HG03045 (cell line): ENCODE measurements around the gene CAMSAP2.

ENCODE experiments used
- ATAC-seq: cut with Tn5 transposase; IDR thresholded peaks from one replicate; pipeline ENCODE4 v1.9.1; 2021; ENCODE audit warnings: mild to moderate bottlenecking, moderate library complexity; ENCODE audit not compliant: unreplicated experiment

The CAMSAP2 gene

DNA sequence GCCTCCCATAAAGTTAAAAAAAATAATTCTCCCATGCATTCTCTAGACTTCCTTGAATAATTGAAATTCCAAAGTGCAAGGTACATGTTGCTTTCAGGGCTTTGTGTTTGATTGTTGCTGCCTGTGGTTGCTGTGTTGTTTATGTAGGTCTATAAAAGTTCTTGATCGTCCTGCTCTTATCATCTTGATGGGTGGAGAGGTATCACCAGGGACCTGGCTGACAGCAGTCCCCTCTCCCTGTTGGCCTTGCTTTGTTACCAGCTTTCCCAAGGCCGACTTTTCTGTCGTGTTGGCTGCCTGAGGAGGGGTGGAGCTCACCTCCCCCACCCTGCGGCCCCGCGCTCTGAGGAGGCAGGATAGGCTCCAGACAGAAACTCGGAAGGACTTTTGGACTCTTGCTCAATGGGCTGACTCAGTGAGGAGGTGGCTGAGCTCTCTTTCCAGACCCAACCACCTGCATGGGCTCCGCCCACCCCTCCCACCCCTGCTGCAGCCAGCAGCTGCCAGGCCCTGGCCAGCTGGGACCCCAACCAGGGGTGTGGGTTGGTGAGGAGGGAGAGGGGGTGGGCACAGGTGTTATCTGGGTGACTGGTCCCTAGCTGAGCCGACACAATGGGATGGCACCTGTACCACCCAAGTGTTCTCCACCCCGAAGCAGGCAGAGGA, 158.0 kb downstream of the CAMSAP2 start:
- ATAC-seq = no peak

DNA sequence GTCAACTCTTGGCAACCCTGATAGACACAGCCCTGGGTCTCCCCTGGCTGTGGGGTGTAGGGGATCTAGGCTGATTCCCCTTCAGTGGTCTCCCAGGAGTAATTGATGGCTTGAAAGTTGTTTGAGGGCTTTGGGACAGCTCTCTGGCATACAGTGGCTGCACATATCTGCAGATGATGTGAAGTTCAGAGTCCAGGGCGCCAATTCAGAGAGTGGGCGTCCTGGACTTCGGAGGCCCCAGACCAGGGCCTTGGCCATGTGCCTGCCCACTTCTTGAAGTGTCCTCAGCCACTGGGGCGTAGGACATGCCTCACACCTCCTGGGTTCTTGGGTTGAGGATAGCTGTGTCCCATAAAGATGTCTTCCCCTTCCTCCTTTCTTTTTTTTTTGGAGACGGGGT, 158.6 kb downstream of the CAMSAP2 start:
- no peak for ATAC-seq

DNA sequence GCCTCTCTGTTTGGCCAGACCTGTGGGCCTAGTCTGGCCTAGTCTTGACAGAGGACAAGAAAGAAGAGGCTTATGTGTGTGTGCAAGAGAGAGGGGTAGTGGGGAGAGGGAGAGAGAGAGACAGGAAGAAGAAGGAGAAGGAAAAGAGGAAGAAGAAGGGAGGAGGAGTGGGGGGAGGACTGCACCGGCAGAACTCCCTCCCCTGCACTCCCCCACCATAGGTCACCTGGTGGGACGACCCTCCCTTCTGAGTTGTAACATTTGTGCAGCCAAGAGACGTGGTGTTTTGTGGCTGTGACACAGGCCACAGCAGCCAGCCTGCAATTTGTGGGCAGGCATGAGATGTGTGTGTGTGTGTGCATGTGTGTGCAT, 160.3 kb downstream of the CAMSAP2 start:
- ATAC-seq = no peak

DNA sequence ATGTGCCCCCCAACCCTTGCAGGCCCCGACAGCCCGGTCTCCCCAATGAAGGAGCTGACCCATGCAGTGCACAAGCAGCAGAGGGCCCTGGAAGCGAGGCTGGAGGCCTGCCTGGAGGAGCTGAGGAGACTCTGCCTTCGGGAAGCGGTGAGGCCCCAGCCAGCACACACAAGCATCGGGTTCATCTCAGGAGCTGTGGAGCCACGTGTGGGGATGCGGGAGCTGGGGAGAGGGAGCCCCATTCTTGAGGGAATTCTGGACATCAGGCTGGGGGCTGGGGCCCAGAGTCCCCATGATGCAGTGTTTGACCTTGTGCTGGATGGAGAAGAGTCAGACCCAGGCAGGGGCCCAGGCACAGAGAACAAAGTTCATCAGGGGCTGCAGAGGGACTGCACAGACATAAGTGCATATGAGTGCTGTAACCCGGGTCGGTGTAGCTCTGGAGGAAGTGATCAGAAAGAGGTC, 160.8 kb downstream of the CAMSAP2 start:
- ATAC-seq = no peak

DNA sequence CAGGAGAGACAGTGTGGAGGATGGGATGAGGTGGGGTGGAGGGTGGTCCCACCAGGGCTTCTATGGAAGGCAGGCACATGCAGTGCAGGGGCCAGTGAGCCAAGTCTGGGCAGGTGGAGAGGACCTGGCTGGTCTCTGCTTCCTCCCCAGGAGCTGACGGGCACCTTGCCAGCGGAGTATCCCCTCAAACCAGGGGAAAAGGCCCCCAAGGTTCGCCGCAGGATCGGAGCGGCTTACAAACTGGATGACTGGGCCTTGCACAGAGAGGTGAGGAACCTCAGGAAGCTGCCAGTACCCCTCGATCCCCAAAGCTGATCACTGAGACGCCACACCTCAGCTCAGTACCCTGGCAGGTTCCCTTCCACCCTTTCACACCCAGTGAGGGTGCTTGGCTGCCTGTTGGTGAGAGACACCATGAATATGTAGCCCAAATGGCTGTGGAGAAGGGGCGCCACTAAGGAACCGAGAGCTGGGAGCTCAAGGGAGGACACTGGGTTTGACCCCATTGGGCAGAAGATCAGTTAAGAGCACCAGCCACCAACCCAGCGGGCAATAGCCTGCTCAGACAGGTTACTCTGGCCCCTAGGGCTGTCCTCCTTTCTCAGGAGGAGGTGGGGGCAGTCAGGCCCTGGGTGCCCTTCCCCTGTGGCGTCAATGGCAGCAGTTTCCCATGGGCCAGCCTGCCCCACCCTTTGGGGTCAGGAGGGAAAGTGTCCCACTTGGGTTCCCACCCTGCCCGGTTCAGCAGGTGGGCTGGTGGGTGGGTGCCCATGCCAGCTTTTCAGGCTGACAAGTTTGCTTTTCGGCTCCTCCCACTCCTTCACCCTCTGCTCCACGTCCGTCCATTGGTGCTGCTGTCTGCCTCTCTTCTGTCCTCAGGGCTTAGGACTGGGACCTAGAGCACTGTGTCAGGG, 161.5 kb downstream of the CAMSAP2 start:
- no peak for ATAC-seq

DNA sequence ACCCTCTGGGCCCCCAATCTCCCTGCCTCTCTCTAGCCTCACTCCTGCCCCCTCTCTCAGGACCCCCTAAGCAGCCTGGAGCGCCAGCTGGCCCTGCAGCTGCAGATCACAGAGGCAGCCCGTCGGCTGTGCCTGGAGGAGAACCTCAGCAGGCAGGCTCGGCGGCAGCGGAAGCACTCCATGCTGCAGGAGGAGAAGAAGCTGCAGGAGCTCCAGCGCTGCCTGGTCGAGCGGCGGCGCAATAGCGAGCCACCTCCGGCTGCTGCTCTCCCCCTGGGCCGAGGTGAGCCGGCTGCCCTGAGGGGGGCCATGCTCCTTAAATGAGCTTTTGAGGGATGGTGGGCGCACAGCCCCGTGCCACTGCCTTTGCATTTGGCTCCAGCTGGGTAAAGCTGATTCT, 162.2 kb downstream of the CAMSAP2 start:
- no peak for ATAC-seq

DNA sequence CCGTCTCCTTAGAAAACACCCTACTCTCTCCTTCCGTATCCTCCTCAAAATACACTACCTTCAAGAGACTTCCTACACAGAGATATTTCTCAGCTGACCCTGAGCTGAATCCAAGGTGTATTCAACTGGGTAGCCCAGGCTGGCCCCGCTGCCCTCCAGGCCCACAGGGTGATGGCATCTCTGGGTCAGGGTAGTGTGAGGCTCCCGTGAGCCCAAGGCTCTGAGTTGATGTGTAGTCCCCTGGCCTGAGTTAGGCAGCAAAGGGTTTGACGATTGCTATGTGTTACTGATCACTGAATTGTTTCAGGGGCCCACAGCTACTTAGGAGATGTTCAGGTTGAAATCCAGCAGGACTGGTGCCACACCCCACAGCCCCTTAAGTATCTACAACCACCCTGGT, 162.7 kb downstream of the CAMSAP2 start:
- no peak for ATAC-seq

DNA sequence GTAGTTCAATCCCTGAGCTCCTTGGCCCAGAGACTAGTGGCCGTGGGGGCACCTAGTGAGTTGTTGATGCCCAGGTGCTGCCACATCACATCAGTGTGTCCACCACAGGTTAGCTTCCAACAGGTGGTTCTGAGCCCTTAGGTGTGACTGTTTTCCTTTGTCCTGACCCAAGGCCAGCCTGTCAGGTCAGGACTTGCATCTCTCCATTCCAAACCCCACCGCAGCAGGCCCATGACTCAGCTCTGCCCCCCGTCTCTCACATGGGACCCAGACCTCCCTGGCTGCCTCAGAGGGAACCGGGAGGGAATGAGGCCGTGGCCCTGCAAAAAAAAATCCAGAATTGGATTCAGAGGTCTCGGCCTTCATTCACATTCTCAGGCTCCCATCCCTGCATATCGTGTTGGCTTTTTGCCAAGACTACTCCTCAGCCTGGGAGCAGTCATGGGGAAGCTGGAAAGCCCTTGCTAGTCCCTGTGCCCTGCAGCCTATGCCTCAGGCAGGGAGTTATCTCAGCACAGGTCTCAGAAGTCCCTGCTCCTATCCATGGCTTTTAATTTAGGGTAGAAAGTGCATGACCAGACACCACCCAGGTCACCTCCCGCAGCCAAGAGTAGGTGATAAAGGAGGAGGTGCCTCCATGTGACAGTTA, 163.2 kb downstream of the CAMSAP2 start:
- no peak for ATAC-seq

DNA sequence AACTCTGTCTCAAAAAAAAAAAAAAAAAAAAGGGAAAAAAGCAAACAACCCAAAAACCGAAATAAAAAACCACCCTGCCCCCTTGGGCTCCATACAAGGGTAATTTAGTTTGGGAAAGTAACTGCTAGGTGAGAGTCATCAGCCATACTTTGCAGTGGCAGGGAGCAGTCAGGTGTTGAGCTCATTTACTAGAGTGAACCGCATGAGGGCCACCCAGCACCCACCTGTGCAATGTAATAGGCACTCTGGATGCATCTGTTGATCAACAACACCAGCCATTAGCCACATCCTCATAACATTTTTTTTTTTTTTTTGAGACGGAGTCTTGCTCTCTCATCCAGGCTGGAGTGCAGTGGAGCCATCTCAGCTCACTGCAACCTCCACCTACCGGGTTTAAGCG, 165.1 kb downstream of the CAMSAP2 start:
- no peak for ATAC-seq

DNA sequence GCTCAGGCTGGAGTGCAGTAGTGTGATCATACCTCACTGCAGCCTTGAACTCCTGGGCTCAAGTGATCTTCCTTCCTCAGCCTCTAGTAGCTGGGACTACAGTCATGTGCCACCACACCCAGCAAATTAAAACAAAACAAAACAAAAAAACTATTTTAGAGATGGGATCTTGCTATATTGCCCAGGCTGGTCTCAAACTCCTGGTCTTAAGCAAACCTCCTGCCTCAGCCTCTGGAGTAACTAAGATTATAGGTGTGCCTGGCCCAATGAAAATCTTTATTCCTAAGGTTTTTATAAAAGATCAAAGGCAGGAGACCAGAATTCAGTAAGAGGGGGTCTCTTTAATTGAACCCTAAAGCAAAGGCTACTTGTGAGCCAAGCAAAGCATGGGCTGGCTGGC, 166.1 kb downstream of the CAMSAP2 start:
- no peak for ATAC-seq

DNA sequence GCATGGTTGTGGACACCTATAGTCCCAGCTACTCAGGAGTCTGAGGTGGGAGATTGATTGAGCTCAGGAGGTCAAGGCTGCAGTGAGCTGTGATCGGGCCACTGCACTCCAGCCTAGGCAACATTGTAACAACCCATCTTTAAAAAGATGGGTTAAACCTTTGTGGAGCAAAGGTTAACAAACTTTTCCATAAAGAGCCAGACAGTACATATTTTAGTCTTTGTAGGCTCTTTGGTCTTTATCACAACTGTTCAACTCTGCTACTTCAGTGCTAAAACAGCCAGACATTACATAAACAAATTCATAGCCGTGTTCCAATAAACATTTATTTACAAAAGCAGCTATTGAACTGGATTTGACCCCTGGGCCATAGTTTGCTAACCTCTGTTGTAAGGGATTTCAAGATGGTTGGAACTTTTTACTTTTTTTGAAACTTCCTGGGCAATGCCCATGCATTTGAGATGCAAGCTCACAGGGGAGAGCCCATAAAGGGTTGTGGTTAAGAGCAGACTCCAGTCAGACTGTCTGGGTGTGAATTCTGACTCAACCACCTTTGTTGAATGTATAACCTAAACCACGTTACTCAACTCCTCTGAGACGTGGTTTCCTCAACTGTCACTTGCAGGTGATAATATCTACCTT, 166.8 kb downstream of the CAMSAP2 start:
- no peak for ATAC-seq

DNA sequence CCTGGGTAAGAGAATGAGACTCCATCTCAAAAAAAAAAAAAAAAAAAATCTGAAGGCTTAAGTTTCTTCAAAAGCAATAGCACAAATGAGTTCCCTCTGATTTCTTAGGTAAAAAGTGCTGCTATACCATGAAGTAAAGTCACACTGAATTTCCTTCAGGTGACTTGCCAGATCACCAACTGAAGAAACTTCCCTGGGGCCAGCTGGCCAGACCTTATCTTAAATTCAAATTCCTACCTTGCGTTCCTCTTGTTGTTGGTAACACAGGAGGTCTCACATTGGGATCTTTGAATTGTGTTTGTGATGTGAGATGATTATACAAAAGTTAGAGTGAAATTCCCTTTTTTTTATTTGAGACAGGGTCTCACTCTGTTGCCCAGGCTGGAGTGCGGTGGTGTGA, 167.8 kb downstream of the CAMSAP2 start:
- no peak for ATAC-seq

DNA sequence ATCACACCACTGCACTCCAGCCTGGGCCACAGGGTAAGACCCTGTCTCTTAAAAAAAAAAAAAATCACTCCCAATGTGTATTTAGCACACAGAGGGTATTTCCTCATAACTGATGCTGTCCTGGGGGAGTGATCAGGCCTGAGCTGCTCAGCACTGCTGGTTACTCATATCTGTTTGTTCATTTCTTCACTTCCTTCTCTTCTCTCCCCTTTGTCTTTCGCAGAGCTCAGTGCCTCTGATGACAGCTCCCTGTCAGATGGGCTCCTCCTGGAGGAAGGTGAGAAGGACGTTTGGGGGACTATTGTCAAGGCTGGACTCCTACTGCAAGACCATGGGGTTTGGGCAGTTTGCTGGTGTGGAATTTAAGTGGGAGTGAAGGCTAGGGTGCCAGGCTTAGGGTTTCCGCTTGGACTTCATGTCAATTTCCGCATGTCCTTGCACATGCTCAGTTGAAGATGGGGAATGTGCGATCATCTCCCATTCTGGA, 169.0 kb downstream of the CAMSAP2 start:
- ATAC-seq = peak; percentile 63

DNA sequence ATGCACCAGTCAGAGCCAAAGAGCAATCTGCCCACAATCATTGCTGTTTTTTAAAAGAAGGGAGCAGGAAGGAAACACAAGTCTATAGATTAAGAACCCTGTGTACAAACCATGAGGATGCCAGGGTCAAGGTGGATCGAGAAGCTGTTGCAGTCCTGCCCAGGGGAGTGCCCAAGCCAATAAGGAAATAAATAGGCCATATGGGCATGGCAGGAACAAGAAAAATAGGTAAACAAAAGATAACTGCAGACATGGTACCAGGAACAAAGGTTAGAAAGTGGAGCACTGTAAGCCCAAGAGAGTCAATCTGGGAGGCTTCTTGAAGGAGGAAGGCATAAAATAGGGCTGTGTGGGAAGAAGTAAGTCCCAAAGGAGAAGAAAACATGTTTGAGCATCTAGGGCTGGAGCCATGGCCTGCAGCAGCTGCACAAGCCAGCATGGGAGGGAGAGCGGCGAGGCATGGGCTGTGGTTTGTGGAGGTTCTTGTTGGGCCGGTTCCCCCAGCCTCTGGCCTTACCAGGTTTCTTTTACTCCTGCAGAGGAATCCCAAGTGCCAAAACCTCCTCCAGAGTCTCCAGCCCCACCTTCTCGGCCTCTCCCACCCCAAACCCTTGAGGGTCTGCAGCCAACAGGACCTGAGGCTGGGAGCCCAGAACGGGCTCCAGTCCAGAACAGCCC, 169.6 kb downstream of the CAMSAP2 start:
- ATAC-seq = no peak

DNA sequence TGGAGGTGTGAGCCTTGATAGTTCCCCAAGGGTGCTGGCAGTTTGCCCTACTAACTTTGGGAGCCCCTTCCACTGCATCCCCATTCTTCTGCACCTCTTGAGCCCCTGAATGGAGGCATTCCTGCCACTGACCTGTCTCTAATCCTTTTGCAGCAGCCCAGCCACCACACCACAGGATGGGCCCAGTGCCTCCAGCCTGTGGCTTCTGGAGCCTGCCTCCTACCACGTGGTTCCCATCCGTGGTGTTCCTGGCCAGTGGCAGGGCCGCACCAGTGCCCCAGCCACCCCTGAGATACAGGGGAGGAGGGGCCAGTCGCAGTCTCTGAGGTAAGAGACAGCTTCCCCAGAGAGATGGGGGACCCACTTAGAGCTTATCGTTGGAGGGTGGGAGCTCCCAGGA, 170.4 kb downstream of the CAMSAP2 start:
- ATAC-seq = no peak

DNA sequence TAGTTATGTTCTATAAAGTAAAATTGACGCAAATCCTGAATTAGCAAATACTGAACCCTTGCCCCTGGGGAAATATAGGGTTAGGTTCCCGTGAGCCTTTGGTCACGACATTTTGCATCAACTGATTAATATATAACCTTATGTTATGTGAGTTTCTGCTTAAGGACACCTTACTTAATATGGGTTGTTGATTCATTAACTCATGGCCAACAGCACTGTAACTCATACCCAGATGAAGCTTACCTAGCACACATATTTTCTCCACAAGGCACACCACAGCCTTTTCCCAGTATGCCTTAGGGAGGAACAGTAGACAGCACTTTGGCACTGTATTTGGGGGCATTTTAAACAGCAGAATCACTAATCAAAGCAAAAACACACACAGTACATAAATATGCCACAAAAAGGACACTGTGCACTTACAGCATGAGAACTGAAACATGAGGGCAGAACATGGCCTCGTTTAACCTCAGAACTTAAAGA, 171.1 kb downstream of the CAMSAP2 start:
- ATAC-seq = no peak
